Skeletal muscle satellite cell (primary cell): ENCODE data around the gene PLK1.
"Not testable (repeated sequence)": the region's sequence is repeated elsewhere in the genome, so short reads cannot be mapped to it uniquely, and the experiment has no call there.

Experiments used
- H3K27me3 ChIP-seq: 2 replicates; pipeline ENCODE4 v1.7.0; 2013; ENCODE audit warnings: low read length; ENCODE audit not compliant: control insufficient read depth, insufficient read depth
- H3K36me3 ChIP-seq: 2 replicates; pipeline ENCODE4 v1.7.0; 2013; ENCODE audit warnings: mild to moderate bottlenecking, control low read depth, low read length; ENCODE audit not compliant: insufficient read depth
- H3K4me1 ChIP-seq: 2 replicates; pipeline ENCODE4 v1.7.0; 2013; ENCODE audit warnings: low read length; ENCODE audit not compliant: control insufficient read depth, insufficient read depth
- H3K4me2 ChIP-seq: 2 replicates; pipeline ENCODE4 v1.7.0; 2013; ENCODE audit warnings: mild to moderate bottlenecking, low read length
- H3K4me3 ChIP-seq: 2 replicates; pipeline ENCODE4 v1.7.0; 2013; ENCODE audit warnings: low read length
- H3K9ac ChIP-seq: 2 replicates; pipeline ENCODE4 v1.7.0; 2013; ENCODE audit warnings: mild to moderate bottlenecking, low read depth, low read length, moderate library complexity
- H3K9me3 ChIP-seq: replicated peaks from 2 replicates; pipeline ENCODE4 v1.7.0; 2013; ENCODE audit warnings: mild to moderate bottlenecking, control low read depth, low read length

PLK1 gene

DNA sequence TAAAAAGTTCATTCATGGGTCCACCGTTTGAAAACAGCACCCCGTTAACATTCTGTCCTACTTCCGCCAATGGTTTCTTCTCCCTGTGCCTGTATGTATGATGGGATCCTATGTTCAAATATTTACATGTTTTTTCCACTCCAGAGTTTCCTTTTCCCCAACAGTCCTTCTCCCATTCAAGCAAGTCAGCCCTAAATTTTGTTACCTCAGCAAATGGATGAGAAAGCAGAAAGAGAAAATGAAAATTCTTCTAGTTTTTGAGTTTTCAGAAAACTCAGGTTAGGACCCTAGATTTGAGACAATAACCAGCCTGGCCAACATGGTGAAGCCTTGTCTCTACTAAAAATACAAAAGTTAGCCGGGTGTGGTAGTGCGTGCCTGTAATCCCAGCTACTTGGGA, 37.8 kb downstream of the PLK1 start:
- no peak overlapping the region for H3K4me3 ChIP-seq
- H3K36me3 ChIP-seq, result no peaks in the 10 kb centered on the region
- no peaks in the 10 kb centered on the region for H3K9me3 ChIP-seq
- H3K27me3 ChIP-seq, result peaks cover 25% of the 10 kb centered on the region
- H3K4me1 ChIP-seq, result no peaks in the 10 kb centered on the region
- no peak overlapping the region for H3K4me2 ChIP-seq
- H3K9ac ChIP-seq, result no peak overlapping the region

DNA sequence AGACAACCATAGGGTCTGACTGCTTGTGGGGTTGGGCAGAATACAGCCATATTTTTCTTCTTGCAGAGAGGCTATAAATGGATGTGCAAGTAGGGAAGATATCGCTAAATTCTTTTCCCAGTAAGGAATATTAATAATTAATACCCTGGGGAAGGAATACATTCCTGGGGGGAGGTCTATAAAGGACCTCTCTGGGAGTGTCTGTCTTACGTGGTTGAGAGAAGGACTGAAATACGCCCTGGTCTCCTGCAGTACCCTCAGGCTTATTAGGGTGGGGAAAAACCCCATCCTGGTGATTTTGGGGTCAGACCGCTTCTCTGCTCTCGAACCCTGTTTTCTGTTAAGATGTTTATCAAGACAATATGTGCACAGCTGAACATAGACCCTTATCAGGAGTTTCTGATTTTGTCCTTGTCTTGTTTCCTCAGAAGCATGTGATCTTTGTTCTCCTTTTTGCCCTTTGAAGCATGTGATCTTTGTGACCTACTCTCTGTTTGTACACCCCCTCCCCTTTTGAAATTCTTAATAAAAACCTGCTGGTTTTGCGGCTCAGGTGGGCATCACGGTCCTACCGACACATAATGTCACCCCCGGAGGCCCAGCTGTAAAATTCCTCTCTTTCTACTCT, 44.0 kb downstream of the PLK1 start:
- not testable (repeated sequence) for H3K4me1 ChIP-seq, H3K36me3 ChIP-seq, H3K27me3 ChIP-seq, H3K4me3 ChIP-seq, H3K9ac ChIP-seq, H3K9me3 ChIP-seq, H3K4me2 ChIP-seq

DNA sequence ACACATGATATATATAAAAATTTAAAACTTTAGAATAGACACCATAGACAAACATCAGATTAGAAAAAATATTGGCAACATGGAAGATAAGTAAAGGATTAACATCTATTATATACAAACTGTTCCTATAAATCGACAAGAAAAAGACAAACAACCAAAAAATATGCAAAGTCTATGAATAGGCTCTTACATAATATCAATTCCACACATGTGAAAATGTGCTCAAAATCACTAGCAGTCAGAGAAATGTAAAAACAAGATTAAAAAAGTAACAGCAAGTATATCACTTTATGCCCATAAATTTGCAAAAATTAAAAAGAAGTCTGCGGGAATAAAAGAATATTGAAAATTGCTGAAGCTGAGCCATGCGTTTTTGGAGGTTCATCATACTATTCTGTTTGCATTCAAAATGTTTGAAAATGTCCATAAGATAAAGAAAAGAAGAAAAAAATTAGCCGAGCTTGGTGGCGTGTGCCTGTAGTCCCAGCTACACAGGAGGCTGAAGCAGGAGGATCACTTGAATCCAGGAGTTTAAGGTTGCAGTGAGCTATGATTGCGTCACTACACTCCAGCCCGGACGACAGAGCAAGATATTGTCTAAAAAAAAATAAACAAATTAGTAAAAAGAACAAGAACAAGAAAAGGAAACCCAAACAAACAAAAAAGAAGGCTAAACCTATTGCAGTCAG, 45.6 kb downstream of the PLK1 start:
- Histone ChIP-seq H3K4me1 (no peaks in the 10 kb centered on the region), H3K4me3 (no peak overlapping the region), H3K36me3 (no peaks in the 10 kb centered on the region), H3K9me3 (no peaks in the 10 kb centered on the region), H3K9ac (no peak overlapping the region), H3K27me3 (no peaks in the 10 kb centered on the region), H3K4me2 (no peak overlapping the region)

DNA sequence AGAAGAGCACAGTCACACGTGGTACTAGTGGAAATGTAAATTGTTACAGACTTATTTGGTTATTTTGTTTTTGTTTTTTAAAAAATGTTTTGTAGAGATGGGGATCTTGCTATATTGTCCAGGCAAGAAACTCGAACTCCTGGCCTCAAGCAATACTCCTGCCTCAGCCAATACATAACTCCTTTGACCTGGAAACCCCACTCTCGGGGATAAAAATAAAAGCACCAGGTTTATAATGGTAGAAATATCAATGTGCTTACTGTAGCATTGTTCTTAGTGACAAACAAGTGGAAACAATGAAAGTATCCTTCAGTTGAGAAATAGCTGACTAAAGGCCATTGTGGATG, 46.1 kb downstream of the PLK1 start:
- Histone ChIP-seq H3K4me2 (no peak overlapping the region), H3K4me1 (peaks cover 3% of the 10 kb centered on the region), H3K27me3 (no peaks in the 10 kb centered on the region), H3K36me3 (no peaks in the 10 kb centered on the region), H3K4me3 (no peak overlapping the region), H3K9ac (no peak overlapping the region), H3K9me3 (no peaks in the 10 kb centered on the region)

DNA sequence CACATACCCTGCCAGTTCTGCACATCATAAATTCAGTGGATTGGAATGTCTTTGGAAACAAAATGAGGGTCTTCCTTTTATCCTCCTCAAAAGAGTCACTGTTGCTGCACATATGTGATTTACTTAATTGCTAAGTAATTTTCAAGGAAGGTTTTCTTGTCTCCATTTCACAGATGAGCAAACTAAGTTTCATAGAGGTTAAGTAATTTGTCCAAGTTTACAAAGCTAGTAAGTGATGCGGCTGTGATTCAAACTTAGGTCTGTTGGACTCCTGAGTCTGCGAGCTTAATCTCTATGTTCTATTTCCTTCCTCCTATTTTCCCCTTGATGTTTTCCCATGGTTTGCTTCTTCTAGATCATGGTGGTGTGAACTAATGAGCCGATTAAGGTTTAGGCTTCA, 48.0 kb downstream of the PLK1 start:
- Histone ChIP-seq H3K9ac (no peak overlapping the region), H3K4me2 (no peak overlapping the region), H3K9me3 (no peaks in the 10 kb centered on the region), H3K4me1 (peaks cover 6% of the 10 kb centered on the region), H3K4me3 (no peak overlapping the region), H3K36me3 (no peaks in the 10 kb centered on the region), H3K27me3 (no peaks in the 10 kb centered on the region)

DNA sequence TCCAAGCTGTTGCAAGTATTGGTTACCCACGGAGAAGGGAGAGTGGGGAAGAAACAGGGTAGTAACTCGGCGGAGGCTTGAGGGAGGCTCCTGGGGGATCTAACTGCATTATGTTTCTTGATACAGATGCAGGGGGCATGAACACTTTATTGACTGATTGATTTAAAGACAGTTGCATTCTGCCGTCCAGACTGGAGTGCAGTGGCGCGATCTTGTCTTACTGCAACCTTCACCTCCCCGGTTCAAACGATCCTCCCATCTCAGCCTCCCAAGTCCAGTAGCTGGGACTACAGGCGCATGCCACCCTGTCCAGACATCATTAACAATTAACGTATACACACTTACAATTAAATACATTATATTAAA, 49.4 kb downstream of the PLK1 start:
- Histone ChIP-seq H3K4me3 (no peak overlapping the region), H3K9me3 (no peaks in the 10 kb centered on the region), H3K27me3 (no peaks in the 10 kb centered on the region), H3K4me2 (no peak overlapping the region), H3K9ac (no peak overlapping the region), H3K4me1 (peaks cover 6% of the 10 kb centered on the region), H3K36me3 (no peaks in the 10 kb centered on the region)

DNA sequence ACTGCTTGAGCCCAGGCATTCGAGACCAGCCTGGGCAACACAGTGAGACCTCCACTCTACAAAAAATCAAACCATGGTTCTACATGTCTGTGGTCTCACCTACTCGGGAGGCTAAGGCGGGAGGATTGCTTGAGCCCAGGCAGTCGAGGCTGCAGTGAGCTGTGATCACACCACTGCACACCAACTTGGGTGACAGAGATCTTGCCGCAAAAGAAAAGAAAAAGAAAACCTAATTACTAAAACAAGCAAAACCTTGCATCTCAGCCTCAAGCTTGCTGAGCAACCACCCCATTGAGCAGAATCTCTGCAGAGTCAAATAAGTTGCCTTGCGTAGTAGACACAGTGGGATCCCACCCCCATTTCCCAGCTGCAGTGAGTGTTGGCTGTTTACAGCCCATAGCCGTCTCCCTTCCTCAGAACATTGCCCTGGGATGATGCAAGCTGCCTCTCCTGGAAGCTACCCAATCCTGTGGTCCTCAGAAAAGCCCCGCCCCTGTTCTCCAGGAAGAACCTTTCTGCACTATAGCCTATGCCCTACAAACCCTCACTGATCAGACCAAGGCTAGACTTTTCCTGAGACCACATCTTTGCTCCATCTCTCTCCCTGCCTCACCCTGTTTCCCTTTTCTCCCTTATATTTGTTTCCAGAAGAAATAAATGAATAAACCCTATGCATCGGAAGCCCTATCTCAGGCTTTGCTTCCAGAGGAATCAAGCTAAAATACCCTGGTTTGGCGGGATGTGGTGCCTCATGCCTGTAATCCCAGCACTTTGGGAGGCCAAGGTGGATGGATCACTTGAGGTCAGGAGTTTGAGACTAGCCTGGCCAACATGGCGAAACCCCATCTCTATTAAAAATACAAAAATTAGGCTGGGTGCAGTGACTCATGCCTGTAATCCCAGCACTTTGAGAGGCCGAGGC, 51.1 kb downstream of the PLK1 start:
- no peaks in the 10 kb centered on the region for H3K36me3 ChIP-seq
- H3K4me1 ChIP-seq, result peaks cover 6% of the 10 kb centered on the region
- no peaks in the 10 kb centered on the region for H3K27me3 ChIP-seq
- no peaks in the 10 kb centered on the region for H3K9me3 ChIP-seq
- no peak overlapping the region for H3K9ac ChIP-seq
- no peak overlapping the region for H3K4me2 ChIP-seq
- no peak overlapping the region for H3K4me3 ChIP-seq

DNA sequence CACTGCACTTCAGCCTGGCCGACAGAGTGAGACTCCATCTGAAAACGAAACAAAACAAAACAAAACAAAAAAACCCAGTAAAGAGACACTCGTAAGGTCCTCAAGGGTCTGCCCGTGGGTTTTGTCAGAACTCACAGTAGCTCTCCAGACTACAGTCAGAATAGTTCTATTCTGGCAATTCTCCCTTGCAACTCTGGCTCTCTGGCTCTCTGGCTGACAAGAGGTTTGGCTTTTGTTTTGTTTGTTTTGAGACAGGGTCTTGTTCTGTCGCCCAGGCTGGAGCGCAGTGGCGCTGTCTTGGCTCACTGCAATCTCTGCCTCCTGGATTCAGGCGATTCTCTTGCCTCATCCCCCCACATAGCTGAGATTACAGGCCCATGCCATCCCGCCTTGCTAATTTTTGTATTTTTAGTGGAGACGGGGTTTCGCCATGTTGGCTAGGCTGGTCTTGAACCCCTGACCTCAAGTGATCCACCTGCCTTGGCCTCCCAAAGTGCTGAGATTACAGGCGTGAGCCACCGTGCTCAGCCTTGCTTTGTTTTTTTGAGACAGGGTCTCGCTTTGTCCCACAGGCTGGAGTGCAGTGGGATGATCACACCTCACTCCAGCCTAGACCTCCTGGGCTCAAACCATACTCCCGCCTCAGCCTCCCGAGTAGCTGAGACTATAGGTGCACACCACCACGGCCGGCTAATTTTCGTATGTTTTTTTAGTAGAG, 55.6 kb downstream of the PLK1 start:
- no peak overlapping the region for H3K4me2 ChIP-seq
- no peaks in the 10 kb centered on the region for H3K36me3 ChIP-seq
- peaks cover 6% of the 10 kb centered on the region for H3K4me1 ChIP-seq
- no peak overlapping the region for H3K9ac ChIP-seq
- no peaks in the 10 kb centered on the region for H3K9me3 ChIP-seq
- no peak overlapping the region for H3K4me3 ChIP-seq
- no peaks in the 10 kb centered on the region for H3K27me3 ChIP-seq

DNA sequence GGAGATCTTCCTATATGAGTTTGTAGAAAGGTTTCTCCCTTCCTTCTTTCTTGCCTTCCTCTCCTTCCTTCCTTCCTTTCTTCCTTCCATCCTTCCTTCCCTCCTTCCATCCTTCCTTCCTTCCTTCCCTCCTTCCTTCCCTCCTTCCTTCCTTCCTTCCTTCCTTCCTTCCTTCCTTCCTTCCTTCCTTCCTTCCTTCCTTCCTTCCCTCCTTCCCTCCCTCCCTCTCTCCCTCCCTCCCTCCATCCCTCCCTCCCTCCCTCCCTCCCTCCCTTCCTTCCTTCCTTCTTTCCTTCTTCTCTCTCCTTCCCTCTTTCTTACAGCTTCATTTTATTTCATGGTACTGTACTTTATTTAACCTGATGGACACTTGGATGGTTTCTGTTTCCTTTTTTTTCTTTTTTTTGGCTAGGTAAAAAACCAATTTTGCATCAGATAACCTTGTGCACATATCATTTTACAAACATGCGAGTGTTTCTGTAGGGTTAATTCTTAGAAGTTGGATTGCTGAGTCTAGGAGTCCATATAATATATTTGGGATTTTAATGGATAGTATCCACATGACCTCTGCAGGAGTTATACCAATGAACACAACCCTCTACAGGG, 58.8 kb downstream of the PLK1 start:
- not testable (repeated sequence) for H3K4me2 ChIP-seq, H3K9ac ChIP-seq, H3K9me3 ChIP-seq, H3K4me1 ChIP-seq, H3K36me3 ChIP-seq, H3K27me3 ChIP-seq, H3K4me3 ChIP-seq

DNA sequence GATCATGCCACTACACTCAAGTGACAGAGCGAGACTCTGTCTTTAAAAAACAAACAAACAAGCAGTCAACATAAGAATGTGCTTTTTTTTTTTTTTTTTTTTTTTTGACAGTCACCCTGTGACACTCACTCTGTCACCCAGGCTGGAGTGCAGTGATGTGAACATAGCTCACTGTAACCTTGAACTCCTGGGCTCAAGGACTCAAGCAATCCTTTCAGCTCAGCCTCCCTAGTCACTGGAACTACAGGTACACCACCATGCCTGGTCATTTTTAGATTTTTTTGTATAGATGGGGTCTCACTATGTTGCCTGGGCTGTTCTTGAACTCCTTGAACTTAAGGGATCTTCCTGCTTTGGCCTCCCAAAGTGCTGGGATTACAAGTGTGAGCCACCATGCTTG, 60.8 kb downstream of the PLK1 start:
- no peak overlapping the region for H3K4me3 ChIP-seq
- no peak overlapping the region for H3K4me2 ChIP-seq
- no peaks in the 10 kb centered on the region for H3K27me3 ChIP-seq
- H3K36me3 ChIP-seq, result no peaks in the 10 kb centered on the region
- H3K9ac ChIP-seq, result no peak overlapping the region
- H3K4me1 ChIP-seq, result no peaks in the 10 kb centered on the region
- no peaks in the 10 kb centered on the region for H3K9me3 ChIP-seq
